ENCODE data around the gene PLCD1.
"Not testable (repeated sequence)": the region's sequence is repeated elsewhere in the genome, so short reads cannot be mapped to it uniquely, and the experiment has no call there.

PLCD1 gene

DNA sequence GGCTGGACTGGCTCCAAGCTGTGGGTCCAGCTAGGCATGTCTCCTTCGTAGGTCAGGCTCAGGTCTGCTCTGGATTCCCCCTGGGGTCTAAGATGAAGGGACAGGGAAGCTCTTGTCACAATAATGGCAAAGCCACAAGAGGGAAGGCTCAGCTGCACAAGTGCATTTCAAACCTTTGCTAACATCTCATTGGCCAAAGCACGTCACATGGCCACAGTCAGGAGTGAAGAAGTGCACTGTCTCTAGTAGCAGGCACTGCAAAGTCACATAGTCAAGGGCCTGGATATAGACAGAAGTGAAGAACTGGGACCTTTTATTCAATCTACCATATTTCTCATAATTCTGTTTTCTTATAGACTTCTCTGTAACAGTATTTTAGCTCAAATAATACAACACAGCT is 29.7 kb upstream of the PLCD1 start:
- no peak for DNase-seq (ENCODE audit: low read depth)
- no peak overlapping the region for H3K4me3 ChIP-seq (ENCODE audit: low read length)
- TF ChIP-seq, protein P1, sequence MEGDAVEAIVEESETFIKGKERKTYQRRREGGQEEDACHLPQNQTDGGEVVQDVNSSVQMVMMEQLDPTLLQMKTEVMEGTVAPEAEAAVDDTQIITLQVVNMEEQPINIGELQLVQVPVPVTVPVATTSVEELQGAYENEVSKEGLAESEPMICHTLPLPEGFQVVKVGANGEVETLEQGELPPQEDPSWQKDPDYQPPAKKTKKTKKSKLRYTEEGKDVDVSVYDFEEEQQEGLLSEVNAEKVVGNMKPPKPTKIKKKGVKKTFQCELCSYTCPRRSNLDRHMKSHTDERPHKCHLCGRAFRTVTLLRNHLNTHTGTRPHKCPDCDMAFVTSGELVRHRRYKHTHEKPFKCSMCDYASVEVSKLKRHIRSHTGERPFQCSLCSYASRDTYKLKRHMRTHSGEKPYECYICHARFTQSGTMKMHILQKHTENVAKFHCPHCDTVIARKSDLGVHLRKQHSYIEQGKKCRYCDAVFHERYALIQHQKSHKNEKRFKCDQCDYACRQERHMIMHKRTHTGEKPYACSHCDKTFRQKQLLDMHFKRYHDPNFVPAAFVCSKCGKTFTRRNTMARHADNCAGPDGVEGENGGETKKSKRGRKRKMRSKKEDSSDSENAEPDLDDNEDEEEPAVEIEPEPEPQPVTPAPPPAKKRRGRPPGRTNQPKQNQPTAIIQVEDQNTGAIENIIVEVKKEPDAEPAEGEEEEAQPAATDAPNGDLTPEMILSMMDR (conservative IDR thresholded peaks at IDR 0.05; ENCODE audit: low read length), result no peak

DNA sequence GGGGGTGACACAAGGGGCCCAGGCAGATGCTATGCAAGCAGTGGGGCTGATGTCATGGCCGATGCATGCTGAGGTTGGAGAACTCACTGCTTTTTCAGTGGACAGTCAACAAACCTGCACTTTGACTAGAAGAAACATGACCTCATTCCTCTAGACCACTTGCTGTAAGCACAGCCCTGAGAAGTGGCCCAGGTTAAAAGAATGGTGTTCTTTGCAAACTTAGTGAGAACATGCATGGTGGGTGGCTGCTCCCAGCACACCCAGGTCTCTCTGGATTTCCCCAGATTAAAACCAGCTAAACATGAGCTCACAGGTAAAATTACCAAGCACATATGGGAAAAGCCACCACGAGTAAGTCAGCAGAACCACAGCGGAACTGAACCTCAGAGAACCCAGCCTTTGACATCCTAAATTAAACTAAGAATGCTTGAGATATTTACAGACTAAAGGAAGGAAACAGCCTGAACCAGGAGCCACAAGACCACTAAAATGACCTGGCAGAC is 25.1 kb upstream of the PLCD1 start:
- no peak overlapping the region for H3K4me3 ChIP-seq (ENCODE audit: low read length)
- TF ChIP-seq, protein P1 (conservative IDR thresholded peaks at IDR 0.05; ENCODE audit: low read length), result no peak
- no peak for DNase-seq (ENCODE audit: low read depth)

DNA sequence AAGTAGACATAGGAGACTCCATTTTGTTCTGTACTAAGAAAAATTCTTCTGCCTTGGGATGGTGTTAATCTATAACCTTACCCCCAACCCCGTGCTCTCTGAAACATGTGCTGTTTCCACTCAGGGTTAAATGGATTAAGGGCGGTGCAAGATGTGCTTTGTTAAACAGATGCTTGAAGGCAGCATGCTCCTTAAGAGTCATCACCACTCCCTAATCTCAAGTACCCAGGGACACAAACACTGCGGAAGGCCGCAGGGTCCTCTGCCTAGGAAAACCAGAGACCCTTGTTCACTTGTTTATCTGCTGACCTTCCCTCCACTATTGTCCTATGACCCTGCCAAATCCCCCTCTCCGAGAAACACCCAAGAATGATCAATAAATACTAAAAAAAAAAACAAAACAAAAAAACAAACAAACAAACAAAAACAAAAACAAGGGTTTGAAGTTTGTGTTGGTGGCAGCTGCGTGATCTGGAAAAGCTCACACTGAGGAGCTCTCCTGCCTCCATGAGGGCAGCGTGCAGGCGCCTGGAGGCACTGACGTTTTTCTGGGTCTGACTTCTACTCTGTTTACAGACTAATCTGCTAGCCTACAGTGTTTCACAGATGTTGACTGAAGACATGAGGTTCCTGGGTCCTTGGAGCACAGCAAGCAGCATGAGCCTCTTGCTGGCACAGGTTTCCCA is 24.5 kb upstream of the PLCD1 start:
- DNase-seq (ENCODE audit: low read depth); H3K4me3 ChIP-seq (ENCODE audit: low read length): not testable (repeated sequence)

DNA sequence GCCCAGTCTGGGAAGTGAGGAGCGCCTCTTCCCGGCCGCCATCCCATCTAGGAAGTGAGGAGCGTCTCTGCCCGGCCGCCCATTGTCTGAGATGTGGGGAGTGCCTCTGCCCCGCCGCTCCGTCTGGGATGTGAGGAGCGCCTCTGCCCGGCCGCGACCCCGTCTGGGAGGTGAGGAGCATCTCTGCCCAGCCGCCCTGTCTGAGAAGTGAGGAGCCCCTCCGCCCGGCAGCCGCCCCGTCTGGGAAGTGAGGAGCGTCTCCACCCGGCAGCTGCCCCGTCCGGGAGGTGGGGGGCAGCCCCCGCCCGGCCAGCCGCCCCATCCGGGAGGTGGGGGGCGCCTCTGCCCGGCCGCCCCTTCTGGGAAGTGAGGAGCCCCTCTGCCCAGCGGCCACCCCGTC is 23.8 kb upstream of the PLCD1 start:
- not testable (repeated sequence) for DNase-seq (ENCODE audit: low read depth)

DNA sequence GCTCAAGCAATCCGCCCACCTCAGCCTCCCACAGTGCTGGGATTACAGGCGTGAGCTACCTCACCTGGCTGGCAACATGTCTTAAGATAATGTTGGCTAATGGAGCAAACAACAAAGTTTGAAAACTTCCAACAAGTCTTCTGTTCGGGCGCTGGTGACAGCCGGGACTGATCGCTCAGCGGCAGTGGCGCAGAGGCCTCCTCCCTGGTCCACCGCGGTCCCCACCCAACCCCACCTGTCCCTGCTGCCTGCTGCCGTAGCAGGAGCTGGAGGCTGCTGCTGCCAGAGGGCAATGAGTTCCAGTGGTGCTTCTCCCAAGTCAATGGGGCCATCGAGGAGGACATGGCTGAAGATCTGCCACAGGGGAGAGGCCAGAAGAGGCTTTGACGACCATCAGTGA is 21.7 kb upstream of the PLCD1 start:
- no peak for DNase-seq (ENCODE audit: low read depth)
- TF ChIP-seq, protein P1 (conservative IDR thresholded peaks at IDR 0.05; ENCODE audit: low read length), result no peak
- H3K4me3 ChIP-seq (ENCODE audit: low read length), result no peak overlapping the region

More for the DNA sequence above, 23.8 kb upstream of the PLCD1 start:
- H3K4me3 ChIP-seq (ENCODE audit: low read length), result not testable (repeated sequence)

DNA sequence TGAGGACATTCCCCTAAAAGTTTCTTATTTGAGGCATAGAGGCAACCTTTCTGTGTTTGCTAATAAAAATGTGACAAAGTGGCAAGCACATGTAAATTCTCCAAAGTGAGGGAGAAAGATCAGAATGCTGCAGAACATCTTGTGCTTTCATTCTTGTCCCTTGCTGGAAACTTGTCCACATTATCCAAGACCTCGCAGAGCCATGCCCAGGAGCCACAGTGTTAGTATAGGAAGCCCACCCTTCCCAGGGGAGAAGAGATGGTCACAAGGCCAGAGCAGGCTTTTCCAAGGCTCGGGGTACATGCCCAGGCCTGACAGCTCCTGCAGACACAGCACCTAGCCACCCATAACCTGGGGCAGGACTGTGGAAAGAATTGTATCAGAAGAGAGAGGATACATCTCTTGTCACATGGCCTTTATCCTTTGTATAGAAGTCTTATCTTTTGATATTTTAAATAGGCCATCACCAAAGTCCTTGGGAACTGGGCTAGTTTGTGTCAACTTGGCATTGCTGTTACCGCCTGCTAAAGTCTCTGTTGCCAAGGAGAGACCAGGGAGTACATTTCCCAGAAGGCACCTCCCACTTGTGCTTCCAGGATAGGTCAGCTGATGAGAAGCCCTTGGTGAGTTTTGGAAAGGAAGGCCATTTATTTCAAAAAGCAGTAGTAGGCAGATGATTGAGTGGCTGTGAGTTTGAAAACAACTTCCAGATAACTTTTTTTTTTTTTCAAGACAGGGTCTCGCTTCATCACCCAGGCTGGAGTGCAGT is 20.1 kb upstream of the PLCD1 start:
- DNase-seq (ENCODE audit: low read depth), result no peak
- TF ChIP-seq, protein P1 (conservative IDR thresholded peaks at IDR 0.05; ENCODE audit: low read length), result no peak
- no peak overlapping the region for H3K4me3 ChIP-seq (ENCODE audit: low read length)

DNA sequence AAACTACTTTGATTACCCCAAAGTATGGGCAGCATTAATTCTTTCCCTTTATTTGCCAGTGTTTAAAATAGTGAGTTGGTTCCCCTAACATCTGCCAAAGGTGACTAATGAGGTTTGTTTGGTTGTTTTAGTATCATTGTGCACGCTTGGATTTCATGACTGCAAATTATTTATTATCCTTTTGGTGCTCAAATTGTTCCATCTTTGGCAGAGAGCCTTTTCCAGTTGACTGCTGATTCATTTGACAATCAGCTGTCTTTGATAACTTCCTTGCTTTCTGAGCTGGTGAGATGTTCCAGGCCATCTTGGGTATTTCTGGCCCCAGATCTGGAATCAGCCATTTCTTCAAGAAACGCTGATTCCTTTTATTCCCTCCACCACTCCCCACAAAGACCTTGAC is 18.5 kb upstream of the PLCD1 start:
- no peak overlapping the region for H3K4me3 ChIP-seq (ENCODE audit: low read length)
- TF ChIP-seq, protein P1 (conservative IDR thresholded peaks at IDR 0.05; ENCODE audit: low read length), result no peak
- DNase-seq (ENCODE audit: low read depth), result no peak

DNA sequence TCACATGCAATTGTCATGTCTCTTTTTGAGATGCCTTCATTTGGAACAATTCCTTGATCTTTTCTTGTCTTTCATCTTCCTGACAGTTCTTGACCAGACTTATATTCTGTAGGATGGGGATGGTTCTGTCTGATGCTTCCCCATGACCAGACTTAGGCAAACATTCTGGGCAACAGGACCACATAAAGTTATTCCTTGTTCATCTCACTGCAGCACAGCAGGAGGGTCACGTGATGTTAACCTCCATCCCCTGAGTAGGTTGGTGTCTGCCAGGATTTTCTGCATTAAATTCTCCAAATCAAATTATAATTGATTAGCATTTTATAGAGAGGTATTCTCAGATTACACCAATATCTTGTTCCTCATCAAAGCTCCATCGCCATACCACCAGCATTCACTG is 17.4 kb upstream of the PLCD1 start:
- TF ChIP-seq, protein P1 (conservative IDR thresholded peaks at IDR 0.05; ENCODE audit: low read length), result no peak
- no peak overlapping the region for H3K4me3 ChIP-seq (ENCODE audit: low read length)
- no peak for DNase-seq (ENCODE audit: low read depth)

All from AG10803 (cell line).